K562 (cell line): ENCODE results near the gene CSF1R. TPM values are rescaled to one million over a fixed set of nuclear protein-coding genes. Genes with fewer than 3 reads are reported as not detected.

Source experiments
- ATAC-seq: fragments of 200-7000 bp; cut with Tn5 transposase; 3 replicates; pipeline ENCODE4 v1.9.1; 2020; ENCODE audit warnings: moderate library complexity
- BruUV-seq: library from RNA; stranded (reverse); fragments of 400-500 nt; replicated peaks from 2 replicates; lab custom pipeline; 2021; lab: Mats Ljungman, UMichigan
- CTCF ChIA-PET: fragments of 300-600 bp; formaldehyde crosslinking; extraction: SDS; loops from one replicate; lab custom pipeline; 2021; ENCODE audit warnings: low intra/inter-chr PET ratio; lab: Yijun Ruan, JAX
- POLR2A ChIA-PET: fragments of 300-600, 350-650 bp; sonication (Branson Sonifier 250); formaldehyde crosslinking; extraction: SDS; loops from one replicate; lab custom pipeline; 2021; ENCODE audit warnings: antibody characterized with exemption, inconsistent platforms; lab: Yijun Ruan, JAX
- DNase-seq, 4 experiments: peaks; one replicate each; pipeline versions ENCODE4 v3.0.0 to v3.0.0-alpha.2; 2011 to 2018; ENCODE audit warnings: low spot score in 3 of 4, mixed read lengths in 3 of 4; ENCODE audit errors: extremely low read depth in 1 of 4
- FAIRE-seq: peaks from 2 replicates; lab custom pipeline; 2011; peaks lifted over from hg19 to GRCh38; lab: Jason Lieb, UNC
- H2AFZ ChIP-seq: 2 replicates; pipeline ENCODE4 v1.6.0; 2011; ENCODE audit warnings: low read depth, low read length, control low read depth, inconsistent platforms
- H3K27ac ChIP-seq: fragments of 200-600 bp; 3 replicates; pipeline ENCODE4 v1.8.0; 2011; ENCODE audit warnings: low read depth, mild to moderate bottlenecking, control low read depth, inconsistent platforms, low read length, moderate library complexity, mixed read lengths; ENCODE audit errors: extremely low read depth
- H3K27me3 ChIP-seq, 2 experiments: fragments of 300-600 bp in 1 of 2; 2 replicates in 1 of 2; 3 replicates in 1 of 2; pipeline versions ENCODE4 v1.6.0 to v1.8.0; 2011; ENCODE audit warnings: inconsistent platforms in 2 of 2, low read length in 2 of 2, mild to moderate bottlenecking in 1 of 2, mixed read lengths in 1 of 2, moderate library complexity in 1 of 2; ENCODE audit not compliant: control insufficient read depth in 2 of 2, insufficient read depth in 2 of 2
- H3K36me3 ChIP-seq: fragments of 300-600 bp; 3 replicates; pipeline ENCODE4 v1.8.0; 2011; ENCODE audit warnings: mild to moderate bottlenecking, low read length, inconsistent platforms; ENCODE audit not compliant: control insufficient read depth, insufficient read depth
- H3K4me1 ChIP-seq, 2 experiments: fragments of 200-600 bp in 1 of 2; replicated peaks in 1 of 2; 2 replicates in 1 of 2; 3 replicates in 1 of 2; pipeline versions ENCODE4 v1.5.1 to v1.8.0; 2011; ENCODE audit warnings: inconsistent platforms in 2 of 2, low read length in 2 of 2, mild to moderate bottlenecking in 1 of 2, mixed read lengths in 1 of 2, moderate library complexity in 1 of 2; ENCODE audit not compliant: control insufficient read depth in 2 of 2, insufficient read depth in 2 of 2
- H3K4me2 ChIP-seq: 2 replicates; pipeline ENCODE4 v1.6.1; 2011; ENCODE audit warnings: low read length, control low read depth, inconsistent platforms, mixed read lengths; ENCODE audit not compliant: insufficient read depth
- H3K4me3 ChIP-seq: fragments of 200-600 bp; sonication (generic), shearing (Covaris generic); 2 replicates; pipeline ENCODE4 v1.5.1; 2016; ENCODE audit warnings: control low read depth, inconsistent platforms
- H3K79me2 ChIP-seq: fragments of 200-600 bp; 3 replicates; pipeline ENCODE4 v1.8.0; 2011; ENCODE audit warnings: low read length, inconsistent platforms; ENCODE audit not compliant: control insufficient read depth, insufficient read depth
- H3K9ac ChIP-seq, 2 experiments: 2 replicates each; pipeline versions ENCODE4 v1.6.0 to v1.6.1; 2011; ENCODE audit warnings: low read depth in 2 of 2, low read length in 2 of 2, control low read depth in 1 of 2, inconsistent platforms in 1 of 2, mild to moderate bottlenecking in 1 of 2, mixed read lengths in 1 of 2; ENCODE audit not compliant: insufficient read depth in 1 of 2
- H3K9me1 ChIP-seq: one replicate; pipeline ENCODE4 v1.6.0; 2011; ENCODE audit warnings: inconsistent platforms, mild to moderate bottlenecking, low read length, moderate library complexity; ENCODE audit not compliant: control insufficient read depth, insufficient read depth
- H3K9me3 ChIP-seq: replicated peaks from 2 replicates; pipeline ENCODE4 v1.5.1; 2011; ENCODE audit warnings: low read depth, low read length, inconsistent platforms; ENCODE audit not compliant: control insufficient read depth, insufficient read depth
- H4K20me1 ChIP-seq: replicated peaks from 2 replicates; pipeline ENCODE4 v1.6.1; 2011; ENCODE audit warnings: low read length, inconsistent platforms, mixed read lengths; ENCODE audit not compliant: control insufficient read depth, insufficient read depth
- BRD9 ChIP-seq: fragments of 450-650 bp; IDR thresholded peaks from 2 replicates; pipeline ENCODE4 v1.6.1; 2018; ENCODE audit warnings: low read depth; ENCODE audit not compliant: partially characterized antibody
- C11orf30 ChIP-seq: fragments of 450-650 bp; IDR thresholded peaks from 2 replicates; pipeline ENCODE4 v1.6.1; 2016; ENCODE audit warnings: low read depth, mild to moderate bottlenecking
- CCAR2 ChIP-seq: fragments of 200-400 bp; formaldehyde crosslinking; IDR thresholded peaks from 2 replicates; pipeline ENCODE4 v1.6.1; 2017; ENCODE audit warnings: mild to moderate bottlenecking, low read depth, low read length
- CTCF ChIP-seq, 3 experiments: IDR thresholded peaks in 2 of 3; conservative IDR thresholded peaks in 1 of 3; 2 replicates each; pipeline ENCODE4 v1.5.1; 2011 to 2012; ENCODE audit warnings: low read length in 3 of 3, mild to moderate bottlenecking in 3 of 3, control low read depth in 2 of 3, improper control_type of control experiment in 1 of 3, inconsistent platforms in 1 of 3, low read depth in 1 of 3, mixed read lengths in 1 of 3, moderate library complexity in 1 of 3; ENCODE audit not compliant: insufficient read depth in 2 of 3
- DACH1 ChIP-seq: fragments of 450-650 bp; IDR thresholded peaks from 2 replicates; pipeline ENCODE4 v1.6.1; 2018; ENCODE audit not compliant: partially characterized antibody
- KDM1A ChIP-seq, 2 experiments: fragments of 450-650 bp; IDR thresholded peaks; 2 replicates each; pipeline ENCODE4 v1.6.1; 2016; ENCODE audit warnings: mild to moderate bottlenecking in 2 of 2
- MEF2A ChIP-seq: IDR thresholded peaks from 2 replicates; pipeline ENCODE4 v1.6.1; 2011; ENCODE audit warnings: low read depth, mild to moderate bottlenecking, low read length, moderate library complexity; ENCODE audit not compliant: control insufficient read depth
- NCOA4 ChIP-seq: fragments of 450-650 bp; IDR thresholded peaks from 2 replicates; pipeline ENCODE4 v1.6.1; 2018; ENCODE audit warnings: mild to moderate bottlenecking; ENCODE audit not compliant: partially characterized antibody
- NR2F6 ChIP-seq: fragments of 450-650 bp; formaldehyde crosslinking; IDR thresholded peaks from 2 replicates; pipeline ENCODE4 v1.4.0; 2020; ENCODE audit warnings: mild to moderate bottlenecking
- RBBP5 ChIP-seq: fragments of 200-600 bp; sonication (generic); IDR thresholded peaks from 2 replicates; pipeline ENCODE4 v1.6.1; 2012; ENCODE audit warnings: borderline replicate concordance, mild to moderate bottlenecking, low read length, control low read depth, inconsistent platforms; ENCODE audit not compliant: insufficient read depth, poor library complexity, severe bottlenecking
- SMC3 ChIP-seq: conservative IDR thresholded peaks from 2 replicates; pipeline ENCODE4 v1.6.1; 2011; ENCODE audit warnings: low read depth, low read length, improper control_type of control experiment; ENCODE audit not compliant: insufficient read depth
- SRSF1 ChIP-seq: fragments of 200-400 bp; formaldehyde crosslinking; IDR thresholded peaks from 2 replicates; pipeline ENCODE4 v1.6.1; 2017; ENCODE audit warnings: mild to moderate bottlenecking, low read depth, low read length, moderate library complexity
- WGBS: fragments of 100-300 bp; shearing (Covaris generic); methylation state at CpG from one replicate; pipeline ENCODE4 v1.1.6; 2016; ENCODE audit warnings: low coverage, mixed read lengths; ENCODE audit not compliant: insufficient coverage; ENCODE audit errors: missing lambda C conversion rate; 5-methylcytosine and 5-hydroxymethylcytosine counted together
- in situ Hi-C: fragments of 300-500 bp; cut with MboI; formaldehyde crosslinking; loops from 4 replicates; pipeline ENCODE4 v1.15.0; 2018; ENCODE audit warnings: inconsistent platforms, mixed read lengths
- intact Hi-C: fragments of 100-400 bp; cut with micrococcal nuclease; formaldehyde crosslinking; loops from 2 replicates; pipeline ENCODE4 v1.14.2; 2022
- polyA plus RNA-seq, 8 experiments: library from polyadenylated mRNA; depleted of rRNA in 4 of 8; stranded (reverse) in 5 of 8; unstranded in 3 of 8; fragments of >200 nt; fragmentation: Nextera tagmentation in 2 of 8; fragmentation: Illumina TruSeq in 1 of 8; extraction: Ambion mirVana in 2 of 8; extraction: Trizol in 1 of 8; gene quantifications; 2 replicates each; pipeline versions ENCODE4 v1.2.1 to v1.2.3, GENCODE V29; 2011 to 2014; ENCODE audit warnings: inconsistent platforms in 1 of 8, missing spikeins in 1 of 8
- total RNA-seq, 7 experiments: library from RNA; depleted of rRNA in 6 of 7; stranded (reverse); fragments of >200 nt in 6 of 7; fragmentation: Illumina TruSeq in 2 of 7; extraction: Trizol in 2 of 7; gene quantifications; 2 replicates each; pipeline versions ENCODE4 v1.2.1 to v1.2.3, GENCODE V29; 2011 to 2021; ENCODE audit warnings: low replicate concordance in 1 of 7

CSF1R gene
- total and polyA plus RNA-seq, 9 of the 15 experiments (the other 6 are each of a cell fraction or from before 2014, with no cell fraction given), result 0.03 to 0.64 (median 0.20) TPM; not detected in 6

- TF ChIP-seq CTCF (IDR thresholded peaks at IDR 0.05 in 2 of 3, conservative IDR thresholded peaks at IDR 0.05 in 1 of 3; ENCODE audit: insufficient read depth in 2 of 3, low read depth in 1 of 3, low read length in 3 of 3) (no peak), MEF2A (no peak), SRSF1 (no peak)
Observed at GRCh38 chr5:150034662-150035061, 51.7 kb downstream of the CSF1R start (continued).

- no peak overlapping the region for H3K9ac ChIP-seq
- no peak overlapping the region for H2AFZ ChIP-seq
- FAIRE-seq (no peak), ATAC-seq (no peak)
- no peak overlapping the region for H3K27ac ChIP-seq
- H3K27me3 ChIP-seq, result no peaks in the 10 kb centered on the region
- no peak overlapping the region for H3K4me3 ChIP-seq
- in situ Hi-C loops (no loop called here), intact Hi-C loops (no loop called here)
- no peaks in the 10 kb centered on the region for H3K9me3 ChIP-seq
- ChIA-PET CTCF (no interaction called here), POLR2A (interaction anchor here (1.0 to 2.3 kb wide), 2 partner anchors 15 to 21 kb away, joined by 5 to 11 read pairs; no protein-coding TSS in a partner anchor)
- WGBS, result 90% methylated on average over 2 of the region's 4 CpGs
- TF ChIP-seq SRSF1 (no peak), KDM1A (IDR thresholded peaks at IDR 0.05) (no peak), NR2F6 (CRISPR knock-in tag) (no peak), SMC3 (no peak), NCOA4 (no peak), DACH1 (no peak), C11orf30 (no peak), RBBP5 (no peak), CCAR2 (no peak), BRD9 (no peak)
- TF ChIP-seq, all 486 proteins: peak for 0
- no peak overlapping the region for H3K4me2 ChIP-seq
- no peaks in the 10 kb centered on the region; the same call in 2 of the 3 replicates for H3K79me2 ChIP-seq
- no peak for DNase-seq
- H4K20me1 ChIP-seq, result no peaks in the 10 kb centered on the region
- peaks cover 97% of the 10 kb centered on the region for H3K36me3 ChIP-seq
- no peaks in the 10 kb centered on the region for H3K9me1 ChIP-seq
- no peaks in the 10 kb centered on the region for H3K4me1 ChIP-seq
- no TSS peak for BruUV-seq
Observed at GRCh38 chr5:150033334-150033733, 53.0 kb downstream of the CSF1R start.
